Measurements from ENCODE around the gene BPIFA3.

The BPIFA3 gene

DNA sequence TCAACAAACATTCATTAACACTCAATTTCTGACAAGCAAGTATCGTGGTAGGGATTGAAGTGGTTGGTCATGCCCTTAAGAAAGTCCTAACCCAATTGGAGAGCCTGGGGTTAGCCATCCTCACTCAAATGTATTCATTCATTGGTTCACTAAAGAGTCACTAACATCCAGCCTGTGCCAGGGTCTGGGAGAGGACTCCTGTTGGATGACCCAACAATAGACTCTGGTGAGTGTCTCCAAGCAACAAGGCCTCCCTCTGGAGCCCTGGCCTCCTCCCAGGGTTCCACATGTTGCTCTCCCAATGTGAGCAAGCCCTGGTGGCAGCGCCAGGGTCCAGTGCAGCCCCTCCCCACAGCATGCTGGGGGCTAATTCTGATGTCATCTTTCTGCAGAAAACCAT lies at the start of gene BPIFA3:
Gene BPIFA3 (plus strand): TSS at position 301 of the 400 bp plus-strand sequence. CDS start 185 bp downstream, outside the sequence.
- H3K9me3 ChIP-seq (ENCODE audit: severe bottlenecking) = no peaks in the 10 kb centered on the region
- H3K36me3 ChIP-seq = no peaks in the 10 kb centered on the region
- DNase-seq = no peak
- H3K4me3 ChIP-seq (ENCODE audit: low read depth, low read length) = no peak within 1 kb of the TSS
- TF ChIP-seq, protein P1, sequence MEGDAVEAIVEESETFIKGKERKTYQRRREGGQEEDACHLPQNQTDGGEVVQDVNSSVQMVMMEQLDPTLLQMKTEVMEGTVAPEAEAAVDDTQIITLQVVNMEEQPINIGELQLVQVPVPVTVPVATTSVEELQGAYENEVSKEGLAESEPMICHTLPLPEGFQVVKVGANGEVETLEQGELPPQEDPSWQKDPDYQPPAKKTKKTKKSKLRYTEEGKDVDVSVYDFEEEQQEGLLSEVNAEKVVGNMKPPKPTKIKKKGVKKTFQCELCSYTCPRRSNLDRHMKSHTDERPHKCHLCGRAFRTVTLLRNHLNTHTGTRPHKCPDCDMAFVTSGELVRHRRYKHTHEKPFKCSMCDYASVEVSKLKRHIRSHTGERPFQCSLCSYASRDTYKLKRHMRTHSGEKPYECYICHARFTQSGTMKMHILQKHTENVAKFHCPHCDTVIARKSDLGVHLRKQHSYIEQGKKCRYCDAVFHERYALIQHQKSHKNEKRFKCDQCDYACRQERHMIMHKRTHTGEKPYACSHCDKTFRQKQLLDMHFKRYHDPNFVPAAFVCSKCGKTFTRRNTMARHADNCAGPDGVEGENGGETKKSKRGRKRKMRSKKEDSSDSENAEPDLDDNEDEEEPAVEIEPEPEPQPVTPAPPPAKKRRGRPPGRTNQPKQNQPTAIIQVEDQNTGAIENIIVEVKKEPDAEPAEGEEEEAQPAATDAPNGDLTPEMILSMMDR (IDR thresholded peaks at IDR 0.05; ENCODE audit: low read depth, low read length) = no peak
- H3K27ac ChIP-seq = no peak within 1 kb of the TSS
- H3K27me3 ChIP-seq (ENCODE audit: insufficient read depth, low read depth, severe bottlenecking) = no peaks in the 10 kb centered on the region

DNA sequence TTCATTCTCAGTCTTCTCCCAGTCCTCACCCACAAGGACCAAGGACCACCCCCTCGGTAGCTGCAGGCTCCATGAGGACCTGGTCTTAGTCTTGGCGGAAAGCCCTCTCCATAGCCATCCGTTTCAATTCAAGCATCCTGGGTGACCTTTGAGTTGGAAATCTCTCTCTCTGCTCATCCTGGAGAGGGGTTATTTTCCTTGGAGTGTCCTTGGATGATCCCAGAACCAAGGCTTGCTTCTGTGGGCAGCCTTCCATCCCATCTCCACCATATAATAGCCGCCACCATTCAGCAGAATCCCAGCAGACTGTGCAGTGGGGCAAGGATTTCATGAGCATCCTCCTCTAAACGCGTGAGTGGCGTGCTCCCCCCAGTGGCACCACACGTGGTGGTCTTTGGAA lies 49.3 kb upstream of the BPIFA3 start, which contains the start of gene BPIFA2:
Gene BPIFA2 (plus strand): TSS at position 301 of the 400 bp plus-strand sequence. CDS start 987 bp downstream, outside the sequence.
- DNase-seq = no peak
- Histone ChIP-seq H3K4me3 (ENCODE audit: low read depth, low read length) (no peak within 1 kb of the TSS), H3K9me3 (ENCODE audit: severe bottlenecking) (peaks cover 16% of the 10 kb centered on the region), H3K27ac (no peak within 1 kb of the TSS), H3K36me3 (no peaks in the 10 kb centered on the region), H3K27me3 (ENCODE audit: insufficient read depth, low read depth, severe bottlenecking) (no peaks in the 10 kb centered on the region)
- TF ChIP-seq, protein P1 (IDR thresholded peaks at IDR 0.05; ENCODE audit: low read depth, low read length) = no peak

DNA sequence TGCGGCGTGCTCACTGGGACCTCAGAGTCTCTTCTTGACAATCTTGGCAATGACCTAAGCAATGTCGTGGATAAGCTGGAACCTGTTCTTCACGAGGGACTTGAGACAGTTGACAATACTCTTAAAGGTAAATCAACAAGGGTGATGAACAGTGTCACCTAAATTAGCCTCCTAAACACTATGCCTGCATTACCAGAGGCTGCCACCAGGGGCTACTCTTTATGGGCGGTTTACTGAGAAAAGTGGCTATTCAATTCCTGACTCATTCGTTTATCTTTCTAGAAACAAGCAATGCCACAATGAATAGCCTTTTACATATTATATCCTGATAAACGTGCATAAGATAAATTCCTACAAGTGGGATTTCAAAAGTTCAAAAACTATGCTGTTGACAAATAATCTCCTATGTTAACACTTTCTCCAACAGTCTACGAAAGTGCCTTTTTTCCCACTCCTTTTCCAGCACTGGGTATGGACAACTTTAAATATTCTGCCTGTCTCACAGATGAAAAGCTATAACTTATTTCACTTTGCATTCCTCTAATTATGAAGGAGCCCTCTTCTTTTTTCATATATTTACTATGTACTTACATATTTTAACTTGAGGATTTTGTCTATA lies 47.9 kb upstream of the BPIFA3 start:
- H3K36me3 ChIP-seq = no peaks in the 10 kb centered on the region
- TF ChIP-seq, protein P1 (IDR thresholded peaks at IDR 0.05; ENCODE audit: low read depth, low read length) = peak; percentile 52
- no peak for DNase-seq
- H3K27me3 ChIP-seq (ENCODE audit: insufficient read depth, low read depth, severe bottlenecking) = no peaks in the 10 kb centered on the region
- no peak overlapping the region for H3K27ac ChIP-seq
- no peak overlapping the region for H3K4me3 ChIP-seq (ENCODE audit: low read depth, low read length)
- H3K9me3 ChIP-seq (ENCODE audit: severe bottlenecking) = peaks cover 16% of the 10 kb centered on the region

DNA sequence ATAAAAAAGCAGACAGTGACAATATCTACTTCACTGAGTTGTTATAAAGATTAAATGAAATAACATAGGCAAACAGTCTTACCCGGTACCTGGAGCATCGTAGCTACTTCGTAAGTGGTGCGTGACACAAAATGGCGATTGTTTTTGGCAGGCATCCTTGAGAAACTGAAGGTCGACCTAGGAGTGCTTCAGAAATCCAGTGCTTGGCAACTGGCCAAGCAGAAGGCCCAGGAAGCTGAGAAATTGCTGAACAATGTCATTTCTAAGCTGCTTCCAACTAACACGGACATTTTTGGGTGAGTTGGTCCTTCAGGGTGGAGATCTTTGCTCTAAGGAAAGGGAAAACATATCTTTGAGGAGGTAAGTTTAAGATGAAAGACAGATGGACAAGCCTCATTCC lies 44.4 kb upstream of the BPIFA3 start:
- Histone ChIP-seq H3K36me3 (no peaks in the 10 kb centered on the region), H3K27me3 (ENCODE audit: insufficient read depth, low read depth, severe bottlenecking) (peaks cover 7% of the 10 kb centered on the region), H3K9me3 (ENCODE audit: severe bottlenecking) (peaks cover 16% of the 10 kb centered on the region), H3K27ac (no peak overlapping the region), H3K4me3 (ENCODE audit: low read depth, low read length) (no peak overlapping the region)
- no peak for DNase-seq
- TF ChIP-seq, protein P1 (IDR thresholded peaks at IDR 0.05; ENCODE audit: low read depth, low read length) = no peak

DNA sequence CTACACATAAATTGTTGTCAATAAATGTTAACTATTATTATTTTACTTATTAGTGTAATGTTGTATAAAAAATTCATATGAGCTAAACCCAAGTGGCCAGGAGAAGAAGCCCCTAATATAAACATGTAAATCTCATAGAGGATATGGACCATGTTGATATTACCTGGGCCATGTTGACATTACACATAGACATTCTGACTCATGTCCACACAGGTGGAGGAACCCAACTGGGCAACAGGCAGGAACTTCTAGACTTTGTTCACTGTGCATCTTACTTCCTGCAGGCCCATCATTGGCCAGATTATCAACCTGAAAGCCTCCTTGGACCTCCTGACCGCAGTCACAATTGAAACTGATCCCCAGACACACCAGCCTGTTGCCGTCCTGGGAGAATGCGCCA lies 42.0 kb upstream of the BPIFA3 start:
- no peaks in the 10 kb centered on the region for H3K36me3 ChIP-seq
- TF ChIP-seq, protein P1 (IDR thresholded peaks at IDR 0.05; ENCODE audit: low read depth, low read length) = no peak
- peaks cover 7% of the 10 kb centered on the region for H3K9me3 ChIP-seq (ENCODE audit: severe bottlenecking)
- H3K27ac ChIP-seq = no peak overlapping the region
- DNase-seq = no peak
- H3K27me3 ChIP-seq (ENCODE audit: insufficient read depth, low read depth, severe bottlenecking) = peaks cover 8% of the 10 kb centered on the region
- H3K4me3 ChIP-seq (ENCODE audit: low read depth, low read length) = no peak overlapping the region

DNA sequence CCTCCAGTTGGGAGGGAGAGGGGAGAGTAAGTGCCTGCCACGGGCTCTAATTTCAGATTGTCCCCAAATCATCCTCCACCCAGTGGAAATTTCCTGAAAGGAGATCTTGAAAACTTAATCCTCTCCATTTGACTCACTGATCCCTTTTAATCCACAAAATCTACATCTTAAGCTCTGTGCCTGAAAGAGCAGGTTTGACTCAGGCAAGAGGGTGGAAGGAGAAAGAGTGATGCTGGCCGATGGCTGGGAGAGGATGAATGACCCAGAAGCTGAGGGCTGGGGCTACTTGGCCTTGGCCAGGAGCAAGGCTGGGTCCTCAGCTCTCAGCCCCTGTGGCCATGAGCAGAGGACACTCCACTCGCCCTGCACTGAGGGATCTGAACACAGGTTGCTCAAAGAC lies 41.1 kb upstream of the BPIFA3 start:
- peak; percentile 53 for DNase-seq
- TF ChIP-seq, protein P1 (IDR thresholded peaks at IDR 0.05; ENCODE audit: low read depth, low read length) = no peak
- H3K9me3 ChIP-seq (ENCODE audit: severe bottlenecking) = peaks cover under 1% of the 10 kb centered on the region
- no peaks in the 10 kb centered on the region for H3K36me3 ChIP-seq
- no peak overlapping the region for H3K4me3 ChIP-seq (ENCODE audit: low read depth, low read length)
- peaks cover 8% of the 10 kb centered on the region for H3K27me3 ChIP-seq (ENCODE audit: insufficient read depth, low read depth, severe bottlenecking)
- no peak overlapping the region for H3K27ac ChIP-seq

All from WERI-Rb-1 (cell line).